ENCODE results near the gene LEFTY2.
A peak's percentile ranks its signal among the peaks of the same experiment; 100 is the strongest.
"Not testable (repeated sequence)": the region's sequence is repeated elsewhere in the genome, so short reads cannot be mapped to it uniquely, and the experiment has no call there.

Gene LEFTY2, protein sequence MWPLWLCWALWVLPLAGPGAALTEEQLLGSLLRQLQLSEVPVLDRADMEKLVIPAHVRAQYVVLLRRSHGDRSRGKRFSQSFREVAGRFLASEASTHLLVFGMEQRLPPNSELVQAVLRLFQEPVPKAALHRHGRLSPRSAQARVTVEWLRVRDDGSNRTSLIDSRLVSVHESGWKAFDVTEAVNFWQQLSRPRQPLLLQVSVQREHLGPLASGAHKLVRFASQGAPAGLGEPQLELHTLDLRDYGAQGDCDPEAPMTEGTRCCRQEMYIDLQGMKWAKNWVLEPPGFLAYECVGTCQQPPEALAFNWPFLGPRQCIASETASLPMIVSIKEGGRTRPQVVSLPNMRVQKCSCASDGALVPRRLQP

DNA sequence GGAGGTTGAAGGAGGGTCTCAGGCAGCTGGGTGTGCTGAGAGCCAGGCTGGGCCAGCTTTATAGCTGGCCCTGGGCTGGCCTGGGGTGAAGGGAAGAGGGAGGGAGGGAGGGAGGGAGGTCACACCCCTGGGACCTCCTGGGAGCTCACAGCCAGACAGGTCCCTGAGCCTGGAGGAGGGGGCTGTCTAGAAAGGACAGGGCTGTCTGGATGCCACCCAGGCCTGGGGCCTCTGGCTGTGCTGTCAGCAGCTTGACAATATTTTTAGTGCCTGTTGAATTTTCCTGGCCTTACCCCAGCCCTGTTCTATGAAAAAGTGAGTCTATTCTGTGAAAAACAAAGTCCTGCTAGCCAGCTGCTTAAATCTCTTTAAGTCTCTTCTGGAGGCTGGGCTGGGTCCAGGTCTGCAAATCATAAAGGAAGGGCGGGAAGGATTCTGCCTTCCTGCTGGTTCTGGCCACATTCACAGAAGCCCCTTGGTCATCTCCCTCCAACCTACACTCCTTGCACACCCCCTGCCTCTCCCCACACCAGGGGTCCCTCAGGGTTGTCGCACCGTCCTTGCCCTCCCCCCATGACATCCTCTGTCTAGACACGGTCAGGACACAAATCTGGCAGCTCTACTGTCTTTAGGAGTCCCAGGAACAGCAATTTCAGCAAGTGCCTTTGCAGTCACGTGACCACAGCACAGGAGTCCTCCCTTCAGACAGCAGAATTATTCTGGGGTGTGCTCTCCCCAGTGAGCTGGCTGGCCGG is at the start of gene LEFTY2:
TSS of gene LEFTY2 (minus strand) at position 34 of the 755 bp plus-strand sequence. CDS start 80 bp downstream, outside the sequence.
- peak; percentile 68 for DNase-seq

DNA sequence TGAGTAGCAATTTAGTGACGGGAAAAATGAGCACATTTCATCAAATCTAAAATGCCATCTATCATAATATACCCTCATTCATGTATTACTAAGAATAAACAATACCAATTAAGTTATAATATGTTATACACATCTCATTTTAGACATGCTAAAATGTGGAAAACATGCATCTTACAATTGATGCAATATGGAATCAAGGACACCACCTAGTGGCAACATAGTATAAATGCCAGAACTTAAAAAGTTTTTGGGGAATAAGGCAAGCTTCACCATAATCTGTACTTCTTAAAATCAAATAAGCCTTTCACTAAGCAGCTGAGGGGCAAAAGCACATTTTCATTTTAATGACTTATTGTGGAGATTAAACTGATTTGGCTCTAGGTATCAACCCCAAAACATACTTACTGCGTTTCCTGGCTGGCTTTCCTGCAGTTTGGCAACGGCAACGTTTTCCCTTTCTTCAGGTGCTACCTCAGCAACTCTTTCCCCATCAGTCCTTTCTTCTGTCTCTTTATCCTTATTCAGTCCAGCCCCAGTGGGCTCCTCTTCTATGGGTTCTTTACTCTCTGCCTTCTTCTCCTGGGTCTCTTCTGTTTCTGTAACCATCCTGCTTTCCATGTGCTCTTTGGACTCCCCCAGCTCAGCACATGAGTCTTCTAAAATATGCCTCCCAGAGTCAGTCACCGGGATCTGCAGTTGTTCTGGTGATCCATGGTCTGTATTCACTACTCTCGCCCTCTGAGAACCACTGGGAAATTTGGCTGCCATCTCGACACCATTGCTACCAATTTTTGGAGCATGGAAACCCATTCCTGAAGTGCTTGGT is 46.7 kb upstream of the LEFTY2 start:
- no peak for DNase-seq

DNA sequence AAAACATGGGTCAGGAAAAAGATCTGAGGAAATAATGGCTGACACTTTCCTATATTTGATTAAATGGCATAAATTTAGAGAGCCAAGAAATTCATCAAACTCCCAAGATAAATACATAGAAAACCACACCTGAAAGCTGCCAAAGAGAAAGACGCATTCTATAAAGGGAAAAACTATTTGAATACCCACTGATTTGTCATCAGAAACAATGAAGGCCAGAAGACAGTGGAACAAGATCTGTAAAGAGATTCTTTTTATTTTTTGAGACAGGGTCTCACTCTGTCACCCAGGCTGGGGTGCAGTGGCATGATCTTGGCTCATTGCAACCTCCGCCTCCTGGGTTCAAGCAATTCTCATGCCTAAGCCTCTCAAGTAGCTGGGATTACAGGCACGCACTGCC is 40.7 kb upstream of the LEFTY2 start:
- no peak for DNase-seq

DNA sequence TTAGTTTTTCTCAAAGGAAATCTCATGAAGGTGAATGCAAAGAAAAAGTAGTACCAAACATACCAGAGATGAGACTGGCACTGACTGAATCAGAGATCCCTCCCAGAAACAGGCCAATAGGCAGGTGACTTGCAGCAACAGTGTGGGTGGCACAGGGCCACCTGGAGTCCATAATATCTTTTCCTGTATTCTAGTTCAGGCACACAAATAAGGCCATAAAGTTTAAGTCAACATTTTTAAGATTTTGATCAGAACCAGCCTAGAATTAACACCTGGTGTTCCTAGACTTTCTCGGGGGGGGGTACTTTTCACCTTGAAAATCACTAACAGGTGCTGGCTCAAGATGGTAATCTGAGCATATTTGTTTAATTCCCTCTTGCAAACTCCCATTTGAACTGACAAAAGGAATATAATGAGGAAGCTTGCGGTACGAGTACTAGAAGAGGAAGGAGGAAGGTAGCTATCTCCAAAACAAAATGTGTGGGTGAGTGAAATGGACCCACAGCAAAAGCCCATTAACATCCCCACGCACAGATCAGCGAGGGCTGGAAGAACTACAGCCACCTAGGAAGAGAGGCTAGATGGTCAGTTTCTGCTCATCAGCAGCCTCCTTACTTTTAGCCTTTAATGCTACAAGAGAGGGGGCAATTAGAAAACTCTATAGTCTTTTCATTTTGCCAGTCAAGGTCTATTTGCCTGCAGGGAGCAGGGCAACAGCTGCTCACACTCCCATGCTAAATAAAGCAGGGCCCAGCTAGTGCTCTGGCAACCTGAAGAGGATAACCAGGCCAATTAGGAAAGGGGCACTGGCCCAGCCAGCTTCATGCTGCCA is 39.2 kb upstream of the LEFTY2 start:
- DNase-seq: no peak

DNA sequence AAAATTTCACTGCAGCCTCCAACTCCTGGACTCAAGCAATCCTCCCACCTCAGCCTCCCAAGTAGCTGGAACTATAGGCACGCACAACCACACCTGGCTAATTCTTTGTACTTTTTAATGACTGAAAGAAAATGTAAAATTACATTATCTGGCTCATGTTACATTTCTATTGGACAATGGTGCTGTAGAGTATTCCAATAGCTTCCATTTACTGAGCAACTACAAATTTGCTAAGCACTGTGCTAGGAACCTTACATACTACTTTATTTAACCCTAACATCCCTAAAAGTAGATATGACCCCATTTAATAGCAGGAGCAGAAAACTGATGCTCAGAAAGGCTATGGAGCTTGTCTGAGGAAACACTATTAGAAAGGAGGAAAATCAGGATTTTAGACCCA is 38.4 kb upstream of the LEFTY2 start:
- no peak for DNase-seq

DNA sequence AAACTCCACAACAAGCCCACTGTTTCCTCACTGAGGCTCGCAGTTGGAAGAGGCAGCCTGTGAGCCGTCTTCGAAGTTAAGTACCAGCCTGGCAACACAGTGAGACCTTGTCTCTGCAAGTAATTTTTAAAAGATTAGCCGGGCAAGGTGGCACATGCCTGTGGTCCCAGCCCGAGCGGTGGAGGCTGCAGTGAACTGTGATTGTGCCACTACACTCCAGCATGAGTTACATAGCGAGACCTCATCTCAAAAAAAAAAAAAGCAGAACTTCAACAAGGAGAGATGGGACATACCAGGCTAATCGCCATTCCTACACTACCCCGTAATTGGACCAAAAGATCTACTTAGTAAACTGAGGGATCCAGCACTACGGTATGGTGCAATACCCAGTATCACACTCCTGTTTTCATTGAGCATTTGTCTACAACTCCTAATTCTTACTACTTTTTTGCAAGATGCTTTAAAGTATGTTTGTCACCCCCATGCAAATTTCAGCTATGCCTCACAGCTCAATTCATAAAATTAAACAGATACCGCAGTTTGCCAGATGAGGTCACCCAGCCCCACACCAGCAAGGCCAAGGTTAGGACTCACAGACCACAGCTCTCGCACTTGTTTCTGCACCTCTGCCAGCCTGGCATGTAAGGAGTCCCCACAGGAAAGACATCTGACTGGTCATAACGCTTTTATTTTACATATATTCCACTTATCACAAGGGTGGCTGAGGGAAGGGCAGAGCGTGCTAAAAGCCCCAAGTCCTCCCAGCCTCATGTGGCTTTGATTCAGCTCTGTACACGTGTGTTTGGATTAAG is 37.1 kb upstream of the LEFTY2 start:
- no peak for DNase-seq

DNA sequence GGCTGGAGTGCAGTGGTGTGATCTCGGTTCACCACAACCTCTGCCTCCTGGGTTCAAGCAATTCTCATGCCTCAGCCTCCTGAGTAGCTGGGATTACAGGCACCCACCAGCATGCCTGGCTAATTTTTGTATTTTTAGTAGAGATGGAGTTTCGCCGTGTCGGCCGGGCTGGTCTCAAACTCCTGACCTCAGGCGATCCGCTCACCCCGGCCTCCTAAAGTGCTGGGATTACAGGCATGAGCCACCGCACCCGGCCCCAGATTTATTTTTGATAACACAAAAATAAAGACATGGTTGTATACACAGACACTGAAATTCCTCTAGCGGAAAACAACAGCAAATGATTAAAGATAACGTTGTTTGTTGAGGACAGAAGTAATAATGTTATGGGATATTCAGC is 34.1 kb upstream of the LEFTY2 start:
- not testable (repeated sequence) for DNase-seq

DNA sequence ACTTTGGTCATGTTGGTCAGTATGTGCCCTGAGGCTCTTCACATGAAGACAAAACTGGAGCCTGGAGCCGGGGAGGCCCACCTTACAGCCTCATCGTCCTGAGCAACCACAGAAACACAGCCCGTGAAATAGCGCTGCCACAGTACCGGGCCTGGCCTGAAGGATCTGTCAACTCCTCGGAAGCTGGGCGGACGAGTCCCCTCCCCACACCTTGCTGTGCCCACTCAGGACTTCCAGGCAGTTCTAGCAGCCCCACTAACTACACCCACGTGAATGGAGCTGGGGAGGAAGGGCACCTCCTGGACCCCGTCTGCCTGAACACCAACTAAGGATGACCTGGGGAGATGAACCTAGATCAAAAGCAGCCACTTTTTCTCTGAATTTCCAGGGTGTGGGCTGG is 33.4 kb upstream of the LEFTY2 start:
- no peak for DNase-seq

DNA sequence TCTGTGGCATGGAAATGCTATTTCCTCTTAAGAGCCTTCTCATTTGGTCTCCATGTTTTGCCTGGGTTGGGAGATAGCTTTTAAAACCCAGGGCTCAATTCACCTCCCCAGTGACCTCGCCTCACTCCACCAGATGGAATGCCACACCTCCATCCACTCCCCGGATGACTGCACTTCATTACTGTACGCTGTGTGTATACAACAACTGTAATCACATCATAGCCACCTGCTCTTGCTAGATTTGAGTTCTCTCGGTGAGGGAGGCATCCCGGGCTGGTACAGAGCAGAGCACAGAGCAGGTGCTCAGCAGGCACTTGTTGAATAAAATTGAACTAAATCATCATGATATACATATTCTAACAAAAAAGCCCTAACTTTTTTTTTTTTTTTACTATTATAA is 32.1 kb upstream of the LEFTY2 start:
- no peak for DNase-seq

DNA sequence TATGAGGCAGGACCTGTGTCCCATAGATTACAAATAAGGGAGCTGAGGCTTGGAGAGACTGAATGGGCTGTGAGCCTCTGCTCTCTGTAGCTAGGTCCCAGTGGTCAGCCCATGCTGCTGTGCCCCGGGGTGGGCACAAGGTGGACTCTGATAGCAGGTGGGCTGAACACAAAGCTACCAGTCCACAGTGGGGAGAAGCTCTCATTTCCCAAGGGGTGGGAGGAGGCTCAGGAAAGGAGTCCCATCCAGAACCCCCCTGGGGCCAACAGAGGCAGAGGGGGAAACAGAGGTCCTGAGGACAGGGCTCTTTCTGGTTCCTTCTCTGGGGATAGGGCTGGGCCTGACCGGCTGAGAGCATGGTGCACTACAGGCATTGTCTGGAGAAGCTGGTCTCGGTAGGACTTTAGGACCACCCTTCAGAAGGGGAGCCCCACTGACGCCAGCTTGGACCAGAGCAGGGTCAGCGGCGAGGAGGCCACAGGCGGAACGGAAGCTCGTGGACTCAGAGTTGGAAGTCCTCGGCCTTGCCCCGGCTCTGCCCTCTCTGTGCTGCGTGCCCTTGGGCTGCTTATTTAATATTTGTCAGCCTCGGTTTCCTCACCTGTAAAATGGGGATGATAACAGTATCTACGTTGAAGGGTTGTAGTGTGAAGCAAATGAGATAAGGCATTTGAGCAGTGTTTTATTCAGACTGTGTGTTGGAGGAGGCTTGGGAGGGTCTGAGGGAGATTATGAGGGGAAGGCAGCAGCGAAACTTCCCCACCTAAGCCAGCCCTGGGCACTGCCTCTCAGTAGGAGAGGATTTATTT is 31.5 kb upstream of the LEFTY2 start:
- DNase-seq: no peak

DNA sequence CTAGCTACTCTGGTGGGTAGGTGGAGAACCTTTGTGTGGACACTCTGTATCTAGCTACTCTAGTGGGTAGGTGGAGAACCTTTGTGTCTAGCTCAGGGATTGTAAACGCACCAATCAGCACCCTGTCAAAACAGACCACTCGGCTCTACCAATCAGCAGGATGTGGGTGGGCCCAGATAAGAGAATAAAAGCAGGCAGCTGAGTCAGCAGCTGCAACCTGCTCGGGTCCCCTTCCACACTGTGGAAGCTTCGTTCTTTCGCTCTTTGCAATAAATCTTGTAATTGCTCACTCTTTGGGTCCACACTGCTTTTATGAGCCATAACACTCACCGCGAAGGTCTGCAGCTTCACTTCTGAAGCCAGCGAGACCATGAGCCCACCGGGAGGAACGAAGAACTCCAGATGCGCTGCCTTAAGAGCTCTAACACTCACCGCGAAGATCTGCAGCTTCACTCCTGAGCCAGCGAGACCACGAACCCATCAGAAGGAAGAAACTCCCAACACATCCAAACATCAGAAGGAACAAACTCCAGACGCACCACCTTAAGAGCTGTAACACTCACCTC is 29.7 kb upstream of the LEFTY2 start:
- DNase-seq: not testable (repeated sequence)

DNA sequence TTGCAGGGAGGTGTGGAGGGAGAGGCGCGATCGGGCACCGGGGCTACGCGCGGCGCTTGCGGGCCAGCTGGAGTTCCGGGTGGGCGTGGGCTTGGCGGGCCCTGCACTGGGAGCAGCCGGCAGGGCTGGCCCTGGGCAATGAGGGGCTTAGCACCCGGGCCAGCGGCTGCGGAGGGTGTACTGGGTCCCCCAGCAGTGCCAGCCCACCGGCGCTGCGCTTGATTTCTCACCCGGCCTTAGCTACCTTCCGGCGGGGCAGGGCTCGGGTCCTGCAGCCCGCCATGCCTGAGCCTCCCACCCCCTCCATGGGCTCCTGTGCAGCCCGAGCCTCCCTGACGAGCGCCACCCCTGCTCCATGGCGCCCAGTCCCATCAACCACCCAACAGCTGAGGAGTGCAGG is 28.7 kb upstream of the LEFTY2 start:
- not testable (repeated sequence) for DNase-seq

DNA sequence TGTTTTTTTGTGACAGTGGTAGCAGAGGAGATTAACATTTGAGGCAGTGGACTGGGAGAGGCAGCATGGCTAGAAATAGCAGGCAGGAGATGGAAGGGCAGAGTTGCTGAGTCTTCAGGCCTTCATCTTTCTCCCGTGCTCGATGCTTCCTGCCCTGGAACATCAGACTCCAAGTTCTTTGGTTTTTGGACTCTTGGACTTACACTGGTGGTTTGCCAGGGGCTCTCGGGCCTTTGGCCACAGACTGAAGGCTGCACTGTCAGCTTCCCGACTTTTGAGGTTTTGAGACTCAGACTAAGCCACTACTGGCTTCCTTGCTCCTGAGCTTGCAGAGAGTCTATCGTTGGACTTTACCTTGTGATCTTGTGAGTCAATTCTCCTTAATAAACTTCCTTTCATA is 24.2 kb upstream of the LEFTY2 start:
- no peak for DNase-seq

DNA sequence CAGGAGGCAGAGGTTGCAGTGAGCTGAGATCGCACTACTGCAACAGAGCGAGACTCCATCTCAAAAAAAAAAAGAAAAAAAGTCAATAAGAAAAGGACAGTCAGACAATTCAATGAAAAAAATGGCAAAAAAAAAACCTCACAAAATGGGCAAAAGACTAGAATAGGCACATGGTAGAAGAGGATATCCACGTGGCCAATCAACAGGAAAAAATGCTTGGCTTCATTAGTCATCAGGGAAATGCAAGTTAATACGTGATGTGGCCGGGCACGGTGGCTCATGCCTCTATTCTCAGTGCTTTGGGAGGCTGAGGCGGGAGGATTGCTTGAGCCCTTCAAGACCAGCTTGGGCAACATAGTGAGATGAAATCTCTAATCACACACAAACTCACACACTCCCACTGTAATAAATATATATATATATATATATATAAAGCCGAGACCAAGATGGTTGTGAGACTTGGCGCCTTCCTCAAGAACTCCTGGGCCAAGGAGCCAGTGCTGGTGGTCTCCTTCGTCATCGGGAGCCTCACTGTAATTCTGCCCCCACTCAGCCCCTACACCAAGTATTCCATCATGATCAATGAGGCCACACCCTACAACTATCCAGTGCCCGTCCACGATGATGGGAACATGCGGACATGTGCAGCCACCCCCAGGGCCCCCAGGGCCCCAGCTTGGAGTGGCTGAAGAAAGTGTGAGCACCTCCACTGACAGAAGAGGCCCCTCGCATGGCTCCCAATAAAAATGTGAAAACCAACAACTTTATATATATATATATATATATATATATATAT is 22.9 kb upstream of the LEFTY2 start:
- DNase-seq: no peak

DNA sequence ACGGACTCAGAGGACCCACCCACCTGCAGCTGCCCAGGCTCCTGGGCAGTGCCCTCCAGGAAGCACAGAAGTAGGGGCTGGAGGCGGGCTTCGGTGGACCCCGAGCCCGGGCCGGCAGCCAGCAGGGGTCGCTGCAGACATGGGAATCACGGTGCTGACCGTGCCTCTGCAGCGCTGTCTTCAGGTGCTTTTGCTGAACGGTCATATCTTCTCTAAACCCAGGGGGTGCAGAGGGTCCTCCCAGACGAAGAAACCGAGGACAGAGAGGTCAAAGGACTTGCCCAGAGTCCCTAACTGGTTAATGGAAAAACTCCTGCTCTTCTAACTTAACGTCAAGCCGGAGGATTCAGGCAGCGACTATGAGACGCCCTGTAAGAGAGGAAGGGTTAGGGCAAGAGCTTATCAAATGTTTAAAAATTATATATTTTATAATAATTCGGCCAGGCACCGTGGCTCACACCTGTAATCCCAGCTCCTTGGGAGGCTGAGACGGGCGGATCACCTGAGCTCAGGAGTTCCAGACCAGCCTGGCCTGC is 21.5 kb upstream of the LEFTY2 start:
- DNase-seq: no peak

DNA sequence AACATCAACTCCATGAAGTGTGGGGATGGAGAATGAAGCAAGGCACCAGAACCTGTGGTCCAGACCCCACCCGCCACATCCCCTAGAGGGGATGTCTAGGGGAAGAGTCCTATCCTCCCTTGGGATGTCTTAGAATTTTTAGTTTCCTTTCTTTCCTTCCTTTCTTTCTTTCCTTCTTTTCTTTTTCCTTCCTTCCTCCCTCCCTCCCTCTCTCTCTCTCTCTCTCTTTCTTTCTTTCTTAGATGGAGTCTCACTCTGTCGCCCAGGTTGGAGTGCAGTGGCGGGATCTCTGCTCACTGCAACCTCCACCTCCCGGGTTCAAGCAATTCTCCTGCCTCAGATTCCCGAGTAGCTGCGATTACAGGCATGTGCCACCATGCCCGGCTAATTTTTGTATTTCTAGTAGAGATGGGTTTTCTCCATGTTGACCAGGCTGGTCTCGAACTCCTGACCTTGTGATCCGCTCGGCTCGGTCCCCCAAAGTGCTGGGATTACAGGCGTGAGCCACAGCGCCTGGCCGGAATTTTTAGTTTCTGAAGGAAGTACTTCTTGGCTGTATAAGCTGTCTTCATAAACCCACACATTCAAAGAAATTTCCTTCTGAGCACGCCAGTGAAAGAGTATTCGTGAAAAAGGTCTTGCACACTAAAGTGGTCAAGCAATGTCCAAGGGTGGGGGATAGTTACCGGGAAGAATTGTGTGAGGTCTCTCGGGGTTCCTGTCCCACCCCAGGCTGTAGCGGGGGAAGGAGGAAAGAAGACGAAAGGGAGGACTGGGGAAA is 20.8 kb upstream of the LEFTY2 start:
- no peak for DNase-seq

DNA sequence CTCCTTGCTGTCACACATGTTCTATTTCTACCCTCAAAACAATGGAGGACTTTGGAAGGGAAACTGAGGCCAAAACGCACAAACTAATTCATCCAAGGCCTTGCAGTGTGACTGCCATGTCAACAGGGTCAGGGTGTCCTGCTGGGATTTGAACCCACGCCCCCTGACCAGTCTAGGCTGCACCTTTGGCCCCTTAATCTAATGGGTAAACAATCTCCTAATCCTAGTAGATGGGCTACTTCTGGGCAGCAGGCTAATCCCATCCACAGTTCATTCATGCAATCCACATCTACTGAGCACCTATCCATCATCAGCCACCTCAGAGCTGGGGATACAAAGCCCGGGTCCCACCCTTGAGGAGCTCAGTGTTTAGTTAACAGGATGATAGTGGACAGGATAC is 17.0 kb upstream of the LEFTY2 start:
- no peak for DNase-seq

DNA sequence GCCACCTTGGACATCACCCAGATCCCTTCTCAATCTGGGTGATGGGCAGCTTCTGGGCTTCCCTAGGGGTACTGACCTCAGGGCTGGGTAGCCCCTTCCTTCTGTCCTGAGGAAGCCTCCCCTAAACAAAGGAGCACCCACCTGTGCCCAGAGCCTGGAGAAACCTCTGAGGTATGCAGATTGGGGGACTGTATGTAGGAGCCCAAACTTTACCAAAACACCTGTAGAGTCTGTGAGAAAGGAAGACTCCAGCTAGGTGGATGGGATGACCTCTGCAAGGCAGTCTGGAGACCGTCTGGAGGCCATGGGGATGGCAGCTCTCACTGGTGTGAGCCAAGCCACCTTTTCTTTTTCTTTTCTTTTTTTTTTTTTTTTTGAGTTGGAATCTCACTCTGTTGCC is 13.7 kb upstream of the LEFTY2 start:
- no peak for DNase-seq

All from right forelimb (tissue), 1 donor.